Ectodermal cell (in vitro differentiated cells): ENCODE results near the gene KLHL10. TPM values are rescaled to one million over a fixed set of nuclear protein-coding genes. Genes with fewer than 3 reads are reported as not detected.

Source experiments
- H3K27ac ChIP-seq: 2 replicates; pipeline ENCODE4 v1.7.0; 2013; ENCODE audit warnings: mild to moderate bottlenecking, low read depth, low read length; ENCODE audit not compliant: insufficient read depth, poor library complexity, severe bottlenecking
- H3K27me3 ChIP-seq: 2 replicates; pipeline ENCODE4 v1.7.0; 2013; ENCODE audit warnings: mild to moderate bottlenecking, low read length; ENCODE audit not compliant: insufficient read depth, control insufficient read depth, poor library complexity, severe bottlenecking
- H3K36me3 ChIP-seq: one replicate; pipeline ENCODE4 v1.7.0; 2013; ENCODE audit warnings: low read length; ENCODE audit not compliant: control insufficient read depth, insufficient read depth
- H3K4me1 ChIP-seq: one replicate; pipeline ENCODE4 v1.7.0; 2013; ENCODE audit warnings: low read length; ENCODE audit not compliant: control insufficient read depth, insufficient read depth
- H3K4me3 ChIP-seq: 2 replicates; pipeline ENCODE4 v1.7.0; 2013; ENCODE audit warnings: low read depth, low read length, control low read depth; ENCODE audit not compliant: insufficient read depth
- H3K9me3 ChIP-seq: 2 replicates; pipeline ENCODE4 v1.7.0; 2013; ENCODE audit warnings: mild to moderate bottlenecking, low read length, moderate library complexity; ENCODE audit not compliant: control insufficient read depth
- WGBS, 2 experiments: methylation state at CpG; one replicate each; pipeline ENCODE4 v1.1.7; 2013; ENCODE audit warnings: missing lambda C conversion rate in 2 of 2; 5-methylcytosine and 5-hydroxymethylcytosine counted together
- polyA plus RNA-seq, 4 experiments: library from polyadenylated mRNA; stranded (reverse); fragments of 50-300 nt; gene quantifications; one replicate each; pipeline ENCODE4 v1.2.3, GENCODE V29; 2013

The KLHL10 gene
- polyA plus RNA-seq (2013, experiment 1 of 4) = not detected
- polyA plus RNA-seq (2013, experiment 2 of 4) = not detected
- polyA plus RNA-seq (2013, experiment 3 of 4) = not detected
- not detected for polyA plus RNA-seq (2013, experiment 4 of 4)

- no peaks in the 10 kb centered on the region for H3K9me3 ChIP-seq
- H3K4me1 ChIP-seq = peaks cover 8% of the 10 kb centered on the region
- peak within 1 kb of the TSS; percentile 96 for H3K4me3 ChIP-seq
- H3K27ac ChIP-seq = no peak within 1 kb of the TSS
- 95% methylated on average over 15 of the region's 15 CpGs for WGBS, 2 experiments
- H3K27me3 ChIP-seq = peaks cover 6% of the 10 kb centered on the region
- H3K36me3 ChIP-seq = no peaks in the 10 kb centered on the region
Measured at GRCh38 chr17:41837761-41838538, at the start of gene KLHL10. Gene KLHL10 (plus strand): TSS chr17:41837825. CDS start chr17:41837933, 108 bp downstream.

- Histone ChIP-seq H3K36me3 (no peaks in the 10 kb centered on the region), H3K27me3 (no peaks in the 10 kb centered on the region), H3K4me3 (no peak overlapping the region), H3K27ac (peak overlapping the region; percentile 60), H3K4me1 (peaks cover 21% of the 10 kb centered on the region), H3K9me3 (no peaks in the 10 kb centered on the region)
- 37 to 39% methylated on average over 22 of the region's 22 CpGs for WGBS, 2 experiments
Measured at GRCh38 chr17:41792845-41793783, 44.5 kb upstream of the KLHL10 start.

DNA sequence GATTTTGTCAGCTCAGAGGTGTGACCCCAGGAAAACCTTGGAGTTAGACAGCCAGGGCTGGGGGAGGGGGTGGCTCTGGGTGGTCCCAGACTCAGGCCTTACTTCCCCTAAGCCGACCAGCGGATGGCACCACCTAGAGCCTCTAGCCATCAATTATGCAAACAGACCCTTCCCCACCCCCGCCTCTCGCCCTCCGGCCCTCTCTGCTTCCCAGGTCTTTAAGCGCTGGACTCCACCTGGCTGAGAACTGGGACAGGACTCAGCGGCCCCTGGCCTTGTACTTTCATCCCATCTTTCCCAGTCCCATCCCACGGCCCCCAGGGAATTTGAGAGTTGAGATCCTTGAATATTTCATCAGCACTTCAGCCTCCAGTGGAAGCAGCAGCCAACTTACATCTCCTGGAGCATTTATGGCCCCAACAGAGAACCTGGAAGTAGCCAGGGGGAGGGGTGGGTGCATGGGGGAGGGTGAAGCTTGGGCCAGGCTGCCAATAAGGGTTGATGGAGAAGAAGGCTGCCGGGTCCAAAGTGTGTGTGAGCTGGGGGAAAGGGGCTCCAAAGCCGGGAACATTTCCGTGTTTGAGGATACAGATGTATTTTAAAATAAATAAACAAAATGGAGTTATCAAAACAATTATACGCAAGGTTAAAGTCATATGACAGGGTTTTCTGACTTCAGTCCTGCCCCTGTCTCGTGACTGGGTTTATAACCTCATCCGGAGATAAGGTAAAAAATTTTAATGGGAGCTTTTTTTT lies 43.7 kb upstream of the KLHL10 start:
- Histone ChIP-seq H3K36me3 (no peaks in the 10 kb centered on the region), H3K4me1 (peaks cover 21% of the 10 kb centered on the region), H3K27me3 (no peaks in the 10 kb centered on the region), H3K4me3 (no peak overlapping the region), H3K27ac (no peak overlapping the region), H3K9me3 (no peaks in the 10 kb centered on the region)
- WGBS, 2 experiments = 28 to 31% methylated on average over 12 to 14 of the region's 14 CpGs

GRCh38 chr17:41794540-41794975 lies 43.1 kb upstream of the KLHL10 start:
- Histone ChIP-seq H3K27me3 (no peaks in the 10 kb centered on the region), H3K27ac (no peak overlapping the region), H3K9me3 (no peaks in the 10 kb centered on the region), H3K4me3 (no peak overlapping the region), H3K36me3 (no peaks in the 10 kb centered on the region), H3K4me1 (peaks cover 21% of the 10 kb centered on the region)
- WGBS, 2 experiments = 92 to 96% methylated on average over 5 of the region's 5 CpGs

- Histone ChIP-seq H3K36me3 (no peaks in the 10 kb centered on the region), H3K9me3 (no peaks in the 10 kb centered on the region), H3K4me3 (no peak overlapping the region), H3K27me3 (no peaks in the 10 kb centered on the region), H3K4me1 (peaks cover 29% of the 10 kb centered on the region), H3K27ac (no peak overlapping the region)
- 92 to 97% methylated on average over 10 of the region's 10 CpGs for WGBS, 2 experiments
Measured at GRCh38 chr17:41796121-41796895, 41.3 kb upstream of the KLHL10 start.

GRCh38 chr17:41797377-41797776 lies 40.2 kb upstream of the KLHL10 start:
- H3K36me3 ChIP-seq = no peaks in the 10 kb centered on the region
- H3K27ac ChIP-seq = no peak overlapping the region
- 83 to 91% methylated on average over 2 to 3 of the region's 3 CpGs for WGBS, 2 experiments
- H3K27me3 ChIP-seq = no peaks in the 10 kb centered on the region
- peaks cover 30% of the 10 kb centered on the region for H3K4me1 ChIP-seq
- no peaks in the 10 kb centered on the region for H3K9me3 ChIP-seq
- H3K4me3 ChIP-seq = no peak overlapping the region

GRCh38 chr17:41799366-41799765 lies 38.3 kb upstream of the KLHL10 start:
- no peak overlapping the region for H3K27ac ChIP-seq
- 86 to 87% methylated on average over 8 of the region's 8 CpGs for WGBS, 2 experiments
- H3K36me3 ChIP-seq = no peaks in the 10 kb centered on the region
- no peaks in the 10 kb centered on the region for H3K27me3 ChIP-seq
- H3K9me3 ChIP-seq = no peaks in the 10 kb centered on the region
- H3K4me3 ChIP-seq = no peak overlapping the region
- peaks cover 11% of the 10 kb centered on the region for H3K4me1 ChIP-seq

DNA sequence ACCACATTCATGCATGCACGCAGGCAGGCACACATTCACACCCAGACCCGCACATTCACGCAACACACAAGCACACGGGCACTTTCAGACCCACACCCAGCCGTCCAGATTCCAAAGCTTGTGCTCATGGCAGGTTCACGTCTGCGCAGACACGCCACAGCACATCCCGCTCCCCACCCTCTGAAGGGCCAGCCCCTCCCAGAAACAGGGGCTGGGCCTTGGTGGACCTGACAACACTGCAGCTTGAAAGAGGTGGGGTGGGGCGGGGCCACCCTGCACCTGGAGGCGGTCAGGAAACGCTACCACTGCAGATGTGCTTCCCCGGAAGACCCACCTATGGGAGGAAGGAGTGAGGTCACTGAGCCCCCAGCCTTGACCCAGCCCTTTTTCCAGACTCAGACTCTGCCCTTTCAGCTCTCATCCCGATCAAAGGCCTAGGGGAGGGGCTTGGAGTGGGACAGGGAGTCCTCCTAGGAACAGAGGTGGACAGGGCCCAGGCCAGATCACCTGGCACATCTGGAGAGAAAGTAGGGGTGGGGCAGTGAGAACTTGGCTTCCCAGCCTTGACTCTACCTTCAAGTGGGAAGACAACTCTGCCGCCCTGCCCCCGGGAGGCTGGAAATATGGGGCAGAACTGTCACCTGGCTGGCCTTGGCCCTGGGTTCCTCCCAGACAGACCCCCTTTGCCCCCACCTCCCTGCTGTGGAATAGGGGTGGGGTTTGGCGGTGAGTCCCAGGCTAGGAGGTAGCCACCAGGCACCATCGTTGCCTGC lies 36.8 kb upstream of the KLHL10 start:
- Histone ChIP-seq H3K4me1 (peaks cover 9% of the 10 kb centered on the region), H3K27ac (no peak overlapping the region), H3K36me3 (no peaks in the 10 kb centered on the region), H3K9me3 (no peaks in the 10 kb centered on the region), H3K27me3 (no peaks in the 10 kb centered on the region), H3K4me3 (no peak overlapping the region)
- 40% methylated on average over 18 of the region's 18 CpGs for WGBS, 2 experiments
